HCT116 (cell line): ENCODE measurements around the gene PNPLA8. TPM values are rescaled to one million over a fixed set of nuclear protein-coding genes. Genes with fewer than 3 reads are reported as not detected.

Experiments used
- ATAC-seq: fragments of 200-7000 bp; cut with Tn5 transposase; 2 replicates; pipeline ENCODE4 v1.9.1; 2020; ENCODE audit warnings: mild to moderate bottlenecking, moderate library complexity
- BruUV-seq: library from RNA; stranded (reverse); fragments of 400-500 nt; replicated peaks from 2 replicates; lab custom pipeline; 2021; lab: Mats Ljungman, UMichigan
- CTCF ChIA-PET: fragments of 300-600 bp; sonication (Branson Sonifier 250); formaldehyde crosslinking; loops from one replicate; lab custom pipeline; 2021; ENCODE audit warnings: antibody characterized with exemption; lab: Charles Lee
- POLR2A ChIA-PET: fragments of 300-600, 350-600 bp; sonication (Branson Sonifier 250); formaldehyde crosslinking; loops from one replicate; lab custom pipeline; 2021; ENCODE audit warnings: antibody characterized with exemption; lab: Charles Lee
- RAD21 ChIA-PET, 2 experiments: fragments of 300-600 bp; sonication (Branson Sonifier 250); formaldehyde crosslinking; loops; one replicate each; lab custom pipeline; 2023; ENCODE audit warnings: low total read pairs in 2 of 2; ENCODE audit not compliant: uncharacterized antibody in 2 of 2, unreplicated experiment in 2 of 2, low non-redundant PET in 1 of 2; lab: Charles Lee
- DNase-seq: peaks from one replicate; pipeline ENCODE4 v3.0.0-alpha.2; 2010; ENCODE audit warnings: low read depth, low spot score
- H2AFZ ChIP-seq: fragments of 200-600 bp; shearing (Covaris generic), sonication (generic); 2 replicates; pipeline ENCODE4 v1.6.1; 2017; ENCODE audit warnings: low read depth, mixed run types, mixed read lengths, antibody characterized with exemption, low read length; ENCODE audit not compliant: poor library complexity, severe bottlenecking
- H3K27ac ChIP-seq: 2 replicates; pipeline ENCODE4 v1.5.1; 2012; ENCODE audit warnings: low read depth, low read length
- H3K27me3 ChIP-seq: fragments of 200-600 bp; sonication (generic); 2 replicates; pipeline ENCODE4 v1.6.1; 2016; ENCODE audit warnings: mixed run types, low read length, mixed read lengths; ENCODE audit not compliant: insufficient read depth
- H3K36me3 ChIP-seq, 2 experiments: fragments of 200-500 bp in 1 of 2; fragments of 200-600 bp in 1 of 2; sonication (Bioruptor generic) in 1 of 2; sonication (generic) in 1 of 2; 2 replicates each; pipeline versions ENCODE4 v1.5.1 to v1.6.1; 2014 to 2016; ENCODE audit warnings: low read length in 2 of 2, inconsistent platforms in 1 of 2, mixed read lengths in 1 of 2, mixed run types in 1 of 2; ENCODE audit not compliant: insufficient read depth in 2 of 2, control insufficient read depth in 1 of 2
- H3K4me1 ChIP-seq, 2 experiments: fragments of 200-600 bp in 1 of 2; sonication (generic) in 1 of 2; 2 replicates each; pipeline versions ENCODE4 v1.5.1 to v1.6.1; 2012 to 2017; ENCODE audit warnings: low read length in 2 of 2, inconsistent platforms in 1 of 2, mild to moderate bottlenecking in 1 of 2, mixed read lengths in 1 of 2, mixed run types in 1 of 2, moderate library complexity in 1 of 2; ENCODE audit not compliant: insufficient read depth in 2 of 2, control insufficient read depth in 1 of 2
- H3K4me2 ChIP-seq: fragments of 200-600 bp; sonication (generic); 2 replicates; pipeline ENCODE4 v1.6.1; 2017; ENCODE audit warnings: mixed run types, low read length, mixed read lengths
- H3K4me3 ChIP-seq, 2 experiments: fragments of 200-600 bp in 1 of 2; sonication (generic) in 1 of 2; replicated peaks in 1 of 2; 2 replicates each; pipeline ENCODE4 v1.5.1; 2011 to 2016; ENCODE audit warnings: low read length in 2 of 2, control low read depth in 1 of 2, low read depth in 1 of 2, mild to moderate bottlenecking in 1 of 2, mixed read lengths in 1 of 2, mixed run types in 1 of 2
- H3K79me2 ChIP-seq: fragments of 200-600 bp; sonication (generic); 2 replicates; pipeline ENCODE4 v1.6.1; 2017; ENCODE audit warnings: mild to moderate bottlenecking, mixed run types, low read length, moderate library complexity, mixed read lengths; ENCODE audit not compliant: insufficient read depth
- H3K9ac ChIP-seq: fragments of 200-600 bp; sonication (generic); 2 replicates; pipeline ENCODE4 v1.6.1; 2016; ENCODE audit warnings: low read length, mixed read lengths
- H3K9me2 ChIP-seq: fragments of 200-600 bp; sonication (generic), shearing (Covaris generic); 2 replicates; pipeline ENCODE4 v1.6.1; 2017; ENCODE audit warnings: mixed run types, mild to moderate bottlenecking, moderate library complexity; ENCODE audit not compliant: insufficient read depth
- H3K9me3 ChIP-seq, 2 experiments: fragments of 200-500 bp in 1 of 2; fragments of 200-600 bp in 1 of 2; sonication (Bioruptor generic) in 1 of 2; sonication (generic) in 1 of 2; 2 replicates each; pipeline ENCODE4 v1.6.1; 2014 to 2017; ENCODE audit warnings: low read length in 2 of 2, mixed read lengths in 2 of 2, inconsistent platforms in 1 of 2, low read depth in 1 of 2, mild to moderate bottlenecking in 1 of 2, mixed run types in 1 of 2, moderate library complexity in 1 of 2; ENCODE audit not compliant: control insufficient read depth in 1 of 2, insufficient read depth in 1 of 2
- H4K20me1 ChIP-seq: fragments of 200-600 bp; sonication (generic), shearing (Covaris generic); 2 replicates; pipeline ENCODE4 v1.6.1; 2017; ENCODE audit warnings: mixed run types, mild to moderate bottlenecking, moderate library complexity; ENCODE audit not compliant: insufficient read depth
- CTCF ChIP-seq, 3 experiments: fragments of 200-600 bp in 1 of 3; sonication (generic) in 1 of 3; IDR thresholded peaks in 2 of 3; conservative IDR thresholded peaks in 1 of 3; 2 replicates each; pipeline ENCODE4 v1.5.1; 2012 to 2017; ENCODE audit warnings: low read depth in 2 of 3, low read length in 2 of 3, antibody characterized with exemption in 1 of 3, borderline replicate concordance in 1 of 3, control low read depth in 1 of 3, mild to moderate bottlenecking in 1 of 3, mixed read lengths in 1 of 3, mixed run types in 1 of 3, moderate library complexity in 1 of 3; ENCODE audit not compliant: insufficient read depth in 1 of 3
- ELF1 ChIP-seq: IDR thresholded peaks from 2 replicates; pipeline ENCODE4 v1.6.1; 2012; ENCODE audit warnings: low read depth, borderline replicate concordance
- FOSL1 ChIP-seq: IDR thresholded peaks from 2 replicates; pipeline ENCODE4 v1.6.1; 2012; ENCODE audit warnings: low read depth
- JUND ChIP-seq: IDR thresholded peaks from 2 replicates; pipeline ENCODE4 v1.6.1; 2012
- MAX ChIP-seq: IDR thresholded peaks from 2 replicates; pipeline ENCODE4 v1.6.1; 2012
- POLR2A ChIP-seq: IDR thresholded peaks from 2 replicates; pipeline ENCODE4 v1.7.0; 2011; ENCODE audit warnings: borderline replicate concordance; ENCODE audit not compliant: insufficient read depth, insufficient read length; ENCODE audit errors: extremely low read depth
- POLR2AphosphoS5 ChIP-seq: IDR thresholded peaks from 2 replicates; pipeline ENCODE4 v1.6.1; 2011; ENCODE audit warnings: mild to moderate bottlenecking, low read depth, low read length, moderate library complexity
- SIN3A ChIP-seq: IDR thresholded peaks from 2 replicates; pipeline ENCODE4 v1.6.1; 2012; ENCODE audit warnings: low read depth
- SP1 ChIP-seq: IDR thresholded peaks from 2 replicates; pipeline ENCODE4 v1.6.1; 2012; ENCODE audit warnings: low read depth
- YY1 ChIP-seq: IDR thresholded peaks from 2 replicates; pipeline ENCODE4 v1.6.1; 2011; ENCODE audit warnings: low read length, low read depth, moderate library complexity, mild to moderate bottlenecking; ENCODE audit not compliant: insufficient replicate concordance; ENCODE audit errors: extremely low read depth
- ZFX ChIP-seq: fragments of 450-650 bp; IDR thresholded peaks from 2 replicates; pipeline ENCODE4 v1.6.1; 2017
- intact Hi-C: fragments of 100-400 bp; cut with micrococcal nuclease; formaldehyde crosslinking; loops from 2 replicates; pipeline ENCODE4 v1.10.0; 2022
- total RNA-seq: library from RNA; stranded (reverse); gene quantifications from one replicate; pipeline ENCODE4 v1.2.1, GENCODE V29; 2021; ENCODE audit not compliant: unreplicated experiment

Gene PNPLA8
- total RNA-seq, 1 experiment from 2014 or later: 12.9 TPM

GRCh38 chr7:108559253-108559652 is 33.3 kb upstream of the PNPLA8 start:
- ATAC-seq: no peak
- no peak for TF ChIP-seq CTCF (IDR thresholded peaks at IDR 0.05 in 2 of 3, conservative IDR thresholded peaks at IDR 0.05 in 1 of 3; ENCODE audit: borderline replicate concordance in 1 of 3, insufficient read depth in 1 of 3, low read depth in 2 of 3, low read length in 2 of 3)
- TF ChIP-seq POLR2A: no peak
- no peak for TF ChIP-seq POLR2AphosphoS5
- no peak for TF ChIP-seq SP1
- no peak for TF ChIP-seq SIN3A
- TF ChIP-seq FOSL1: no peak
- no peak for TF ChIP-seq MAX
- no peak for TF ChIP-seq ZFX
- Histone ChIP-seq H3K27ac (no peak overlapping the region), H3K27me3 (no peaks in the 10 kb centered on the region), H3K9me2 (no peaks in the 10 kb centered on the region), H3K4me2 (no peak overlapping the region), H3K79me2 (no peaks in the 10 kb centered on the region), H3K4me1 (no peaks in the 10 kb centered on the region), H3K9me3 (no peaks in the 10 kb centered on the region; a peak in 1 of 4 replicates), H3K9ac (no peak overlapping the region), H2AFZ (no peak overlapping the region), H3K36me3 (no peaks in the 10 kb centered on the region), H4K20me1 (no peaks in the 10 kb centered on the region), H3K4me3 (no peak overlapping the region)
- no peak for DNase-seq
- BruUV-seq: no TSS peak
- ChIA-PET RAD21 (no interaction called here), CTCF (no interaction called here), POLR2A (no interaction called here)
- intact Hi-C loops: no loop called here

GRCh38 chr7:108557617-108558016 is 31.7 kb upstream of the PNPLA8 start:
- BruUV-seq: no TSS peak
- H3K9me2 ChIP-seq: no peaks in the 10 kb centered on the region
- no peaks in the 10 kb centered on the region for H3K27me3 ChIP-seq
- no peak overlapping the region for H2AFZ ChIP-seq
- no peak overlapping the region for H3K27ac ChIP-seq
- ChIA-PET RAD21 (no interaction called here), CTCF (no interaction called here)
- no peaks in the 10 kb centered on the region for H3K36me3 ChIP-seq
- no peaks in the 10 kb centered on the region; a peak in 1 of 4 replicates for H3K9me3 ChIP-seq
- no peak for TF ChIP-seq ELF1
- no peak for TF ChIP-seq YY1
- no peak for TF ChIP-seq JUND
- TF ChIP-seq, all 23 proteins: peak for 0
- POLR2A ChIA-PET: no interaction called here
- Histone ChIP-seq H3K4me2 (no peak overlapping the region), H3K79me2 (no peaks in the 10 kb centered on the region), H4K20me1 (no peaks in the 10 kb centered on the region), H3K4me3 (no peak overlapping the region), H3K4me1 (no peaks in the 10 kb centered on the region), H3K9ac (no peak overlapping the region)
- ATAC-seq (no peak), DNase-seq (no peak)
- intact Hi-C loops: no loop called here
